Psoas muscle (tissue), 8 donors: Measurements from ENCODE around the gene RIMBP2. TPM values are rescaled to one million over a fixed set of nuclear protein-coding genes. Genes with fewer than 3 reads are reported as not detected.

Experiments used
- ATAC-seq, 4 donors: fragments of 200-7000 bp; cut with Tn5 transposase; one replicate each; pipeline ENCODE4 v1.9.1; 2020; ENCODE audit warnings: moderate library complexity in 3 of 4, mild to moderate bottlenecking in 2 of 4
- DNase-seq, 2 donors: peaks; one replicate each; pipeline ENCODE4 v3.0.0-alpha.2; 2020
- H3K27ac ChIP-seq: fragments of 200-600 bp; one replicate; pipeline ENCODE4 v1.8.0; 2022
- H3K27me3 ChIP-seq, 3 donors: fragments of 200-600 bp in 1 of 3; one replicate each; pipeline versions ENCODE4 v1.6.1 to v1.8.0; 2013 to 2022; ENCODE audit warnings: low read length in 2 of 3, mild to moderate bottlenecking in 2 of 3, moderate library complexity in 1 of 3; ENCODE audit not compliant: insufficient read depth in 3 of 3
- H3K36me3 ChIP-seq, 2 donors: fragments of 200-600 bp in 1 of 2; one replicate each; pipeline versions ENCODE4 v1.6.1 to v1.8.0; 2013 to 2022; ENCODE audit warnings: low read depth in 1 of 2, mild to moderate bottlenecking in 1 of 2, moderate library complexity in 1 of 2; ENCODE audit not compliant: insufficient read depth in 1 of 2
- H3K4me1 ChIP-seq: fragments of 200-600 bp; one replicate; pipeline ENCODE4 v1.8.0; 2022
- H3K4me3 ChIP-seq: fragments of 200-600 bp; one replicate; pipeline ENCODE4 v1.8.0; 2022; ENCODE audit warnings: mild to moderate bottlenecking
- H3K9me3 ChIP-seq: fragments of 200-600 bp; one replicate; pipeline ENCODE4 v1.8.0; 2022
- CTCF ChIP-seq: fragments of 200-600 bp; IDR thresholded peaks from one replicate; pipeline ENCODE4 v1.8.0; 2022; ENCODE audit warnings: antibody characterized with exemption
- WGBS, 3 donors: extraction: QIAGEN DNeasy Blood & Tissue Kit; methylation state at CpG; one replicate each; pipeline versions ENCODE4 v1.1.6 to v1.1.7; 2013; 5-methylcytosine and 5-hydroxymethylcytosine counted together
- intact Hi-C, 2 donors: fragments of 100-400 bp; cut with DNase I; formaldehyde crosslinking; loops; one replicate each; pipeline versions ENCODE4 v1.11.0 to v1.14.2; 2022
- polyA plus RNA-seq, 3 donors: library from polyadenylated mRNA; stranded (reverse); fragments of 200-250 nt; gene quantifications; one replicate each; pipeline ENCODE4 v1.2.3, GENCODE V29; 2013
- total RNA-seq, 4 donors: library from RNA; stranded (reverse); fragmentation: NEBNext Ultra II Directional in 2 of 4; extraction: Animal tissue kit (Norgen Biotek cat#: 25700) in 2 of 4; gene quantifications; one replicate each; pipeline versions ENCODE4 v1.2.1 to v1.2.4, GENCODE V29; 2021 to 2023
- donor health status: healthy with polysubstance abuse.
- donor health status: DM: no; HTN: no; CAD: no; lungs with moderate emphysema.
- donor health status: Bipolar disorder and iron deficiency.
- donor health status: healthy.
- donor health status: DM: yes; HTN: yes; CAD: no.
- donor health status: DM: no; HTN: no; CAD: no.
- donor health status: DM: no; HTN: no; CAD: no.
- donor health status: DM: yes; HTN: yes; CAD: no.

Gene RIMBP2
- total and polyA plus RNA-seq, 7 donors = 0.05 to 1.2 (median 0.21) TPM

GRCh38 chr12:130601327-130601726 is 114.8 kb downstream of the RIMBP2 start:
- WGBS, 3 donors = 29 to 44% (median 33%) methylated on average over 1 of the region's 1 CpG
- Histone ChIP-seq H3K4me1 (no peaks in the 10 kb centered on the region), H3K27me3 (no peaks in the 10 kb centered on the region), H3K36me3 (no peaks in the 10 kb centered on the region), H3K4me3 (no peak overlapping the region), H3K9me3 (peaks cover 12% of the 10 kb centered on the region), H3K27ac (no peak overlapping the region)
- ATAC-seq (no peak), DNase-seq (no peak)
- no peak for TF ChIP-seq CTCF
- intact Hi-C loops = no loop called here

- DNase-seq (no peak), ATAC-seq (no peak)
- H3K9me3 ChIP-seq = peaks cover 12% of the 10 kb centered on the region
- H3K4me1 ChIP-seq = no peaks in the 10 kb centered on the region
- no peak overlapping the region for H3K4me3 ChIP-seq
- no peaks in the 10 kb centered on the region for H3K36me3 ChIP-seq
- intact Hi-C loops = no loop called here
- 52 to 66% (median 58%) methylated on average over 9 of the region's 9 CpGs for WGBS, 3 donors
- no peaks in the 10 kb centered on the region for H3K27me3 ChIP-seq
- TF ChIP-seq CTCF = no peak
- no peak overlapping the region for H3K27ac ChIP-seq
Observed at GRCh38 chr12:130596241-130596640, 119.9 kb downstream of the RIMBP2 start.

GRCh38 chr12:130595566-130595965 is 120.5 kb downstream of the RIMBP2 start:
- 74 to 75% (median 74%) methylated on average over 9 of the region's 9 CpGs for WGBS, 3 donors
- TF ChIP-seq CTCF = no peak
- peaks cover 12% of the 10 kb centered on the region for H3K9me3 ChIP-seq
- intact Hi-C loops = no loop called here
- H3K27me3 ChIP-seq = no peaks in the 10 kb centered on the region
- H3K4me3 ChIP-seq = no peak overlapping the region
- H3K4me1 ChIP-seq = no peaks in the 10 kb centered on the region
- ATAC-seq (no peak), DNase-seq (no peak)
- no peaks in the 10 kb centered on the region for H3K36me3 ChIP-seq
- H3K27ac ChIP-seq = no peak overlapping the region

GRCh38 chr12:130593056-130593455 is 123.0 kb downstream of the RIMBP2 start:
- DNase-seq = no peak
- Histone ChIP-seq H3K27me3 (peaks cover 0 to 5% (median 0%) of the 10 kb centered on the region in 3 donors), H3K4me3 (no peak overlapping the region), H3K27ac (no peak overlapping the region), H3K36me3 (no peaks in the 10 kb centered on the region), H3K4me1 (no peaks in the 10 kb centered on the region), H3K9me3 (peaks cover 10% of the 10 kb centered on the region)
- 68 to 77% (median 74%) methylated on average over 11 of the region's 11 CpGs for WGBS, 3 donors
- no peak for ATAC-seq
- no peak for TF ChIP-seq CTCF
- intact Hi-C loops = no loop called here

GRCh38 chr12:130592641-130593040 is 123.5 kb downstream of the RIMBP2 start:
- DNase-seq (no peak), ATAC-seq (no peak)
- no peak overlapping the region for H3K27ac ChIP-seq
- peaks cover 0 to 5% (median 0%) of the 10 kb centered on the region in 3 donors for H3K27me3 ChIP-seq
- WGBS, 3 donors = 84 to 90% (median 89%) methylated on average over 23 of the region's 23 CpGs
- no peaks in the 10 kb centered on the region for H3K4me1 ChIP-seq
- no peaks in the 10 kb centered on the region for H3K36me3 ChIP-seq
- no peak for TF ChIP-seq CTCF
- intact Hi-C loops = no loop called here
- peaks cover 6% of the 10 kb centered on the region for H3K9me3 ChIP-seq
- no peak overlapping the region for H3K4me3 ChIP-seq
